ENCODE measurements around the gene ZNF83.
"Not testable (repeated sequence)": the region's sequence is repeated elsewhere in the genome, so short reads cannot be mapped to it uniquely, and the experiment has no call there.

ZNF83 gene

GRCh38 chr19:52638601-52639000 lies 446 bp upstream of the ZNF83 start:
- Histone ChIP-seq H3K9me3 (ENCODE audit: control insufficient read depth, insufficient read depth, low read length) (no peaks in the 10 kb centered on the region), H3K27me3 (ENCODE audit: control insufficient read depth, insufficient read depth, low read length) (peaks cover 7% of the 10 kb centered on the region), H3K36me3 (ENCODE audit: control insufficient read depth, insufficient read depth, low read length) (no peaks in the 10 kb centered on the region), H3K9ac (ENCODE audit: low read depth, low read length) (no peak overlapping the region), H3K4me3 (ENCODE audit: low read depth, low read length) (peak overlapping the region; percentile 75), H3K4me1 (ENCODE audit: control insufficient read depth, insufficient read depth, low read length) (peaks cover 4% of the 10 kb centered on the region)

GRCh38 chr19:52635786-52636570 lies 2.2 kb downstream of the ZNF83 start:
- no peak overlapping the region for H3K9ac ChIP-seq (ENCODE audit: low read depth, low read length)
- H3K4me1 ChIP-seq (ENCODE audit: control insufficient read depth, insufficient read depth, low read length): peaks cover 4% of the 10 kb centered on the region
- H3K36me3 ChIP-seq (ENCODE audit: control insufficient read depth, insufficient read depth, low read length): no peaks in the 10 kb centered on the region
- H3K4me3 ChIP-seq (ENCODE audit: low read depth, low read length): no peak overlapping the region
- H3K27me3 ChIP-seq (ENCODE audit: control insufficient read depth, insufficient read depth, low read length): peaks cover 7% of the 10 kb centered on the region
- no peaks in the 10 kb centered on the region for H3K9me3 ChIP-seq (ENCODE audit: control insufficient read depth, insufficient read depth, low read length)

GRCh38 chr19:52627441-52627840 lies 10.7 kb downstream of the ZNF83 start:
- H3K4me1 ChIP-seq (ENCODE audit: control insufficient read depth, insufficient read depth, low read length); H3K4me3 ChIP-seq (ENCODE audit: low read depth, low read length); H3K27me3 ChIP-seq (ENCODE audit: control insufficient read depth, insufficient read depth, low read length); H3K9me3 ChIP-seq (ENCODE audit: control insufficient read depth, insufficient read depth, low read length); H3K9ac ChIP-seq (ENCODE audit: low read depth, low read length): not testable (repeated sequence)
- peaks cover 22% of the 10 kb centered on the region for H3K36me3 ChIP-seq (ENCODE audit: control insufficient read depth, insufficient read depth, low read length)

GRCh38 chr19:52626915-52627314 lies 11.2 kb downstream of the ZNF83 start:
- H3K4me1 ChIP-seq (ENCODE audit: control insufficient read depth, insufficient read depth, low read length): no peaks in the 10 kb centered on the region
- H3K36me3 ChIP-seq (ENCODE audit: control insufficient read depth, insufficient read depth, low read length): peaks cover 22% of the 10 kb centered on the region
- no peaks in the 10 kb centered on the region for H3K27me3 ChIP-seq (ENCODE audit: control insufficient read depth, insufficient read depth, low read length)
- no peak overlapping the region for H3K4me3 ChIP-seq (ENCODE audit: low read depth, low read length)
- H3K9me3 ChIP-seq (ENCODE audit: control insufficient read depth, insufficient read depth, low read length): no peaks in the 10 kb centered on the region
- no peak overlapping the region for H3K9ac ChIP-seq (ENCODE audit: low read depth, low read length)

- no peaks in the 10 kb centered on the region for H3K9me3 ChIP-seq (ENCODE audit: control insufficient read depth, insufficient read depth, low read length)
- no peaks in the 10 kb centered on the region for H3K4me1 ChIP-seq (ENCODE audit: control insufficient read depth, insufficient read depth, low read length)
- no peak overlapping the region for H3K4me3 ChIP-seq (ENCODE audit: low read depth, low read length)
- H3K27me3 ChIP-seq (ENCODE audit: control insufficient read depth, insufficient read depth, low read length): no peaks in the 10 kb centered on the region
- no peak overlapping the region for H3K9ac ChIP-seq (ENCODE audit: low read depth, low read length)
- H3K36me3 ChIP-seq (ENCODE audit: control insufficient read depth, insufficient read depth, low read length): peaks cover 16% of the 10 kb centered on the region
Observed at GRCh38 chr19:52622261-52622660, 15.9 kb downstream of the ZNF83 start.

GRCh38 chr19:52621376-52621775 lies 16.8 kb downstream of the ZNF83 start:
- H3K4me3 ChIP-seq (ENCODE audit: low read depth, low read length): no peak overlapping the region
- no peaks in the 10 kb centered on the region for H3K9me3 ChIP-seq (ENCODE audit: control insufficient read depth, insufficient read depth, low read length)
- H3K9ac ChIP-seq (ENCODE audit: low read depth, low read length): no peak overlapping the region
- H3K27me3 ChIP-seq (ENCODE audit: control insufficient read depth, insufficient read depth, low read length): no peaks in the 10 kb centered on the region
- H3K4me1 ChIP-seq (ENCODE audit: control insufficient read depth, insufficient read depth, low read length): no peaks in the 10 kb centered on the region
- peaks cover 13% of the 10 kb centered on the region for H3K36me3 ChIP-seq (ENCODE audit: control insufficient read depth, insufficient read depth, low read length)

- Histone ChIP-seq H3K27me3 (ENCODE audit: control insufficient read depth, insufficient read depth, low read length) (no peaks in the 10 kb centered on the region), H3K9ac (ENCODE audit: low read depth, low read length) (no peak overlapping the region), H3K4me3 (ENCODE audit: low read depth, low read length) (no peak overlapping the region), H3K4me1 (ENCODE audit: control insufficient read depth, insufficient read depth, low read length) (no peaks in the 10 kb centered on the region), H3K9me3 (ENCODE audit: control insufficient read depth, insufficient read depth, low read length) (no peaks in the 10 kb centered on the region), H3K36me3 (ENCODE audit: control insufficient read depth, insufficient read depth, low read length) (peaks cover 4% of the 10 kb centered on the region)
Observed at GRCh38 chr19:52613299-52613906, 24.8 kb downstream of the ZNF83 start.

GRCh38 chr19:52603558-52604207 lies 34.5 kb downstream of the ZNF83 start:
- Histone ChIP-seq H3K4me1 (ENCODE audit: control insufficient read depth, insufficient read depth, low read length) (peaks cover 11% of the 10 kb centered on the region), H3K27me3 (ENCODE audit: control insufficient read depth, insufficient read depth, low read length) (no peaks in the 10 kb centered on the region), H3K4me3 (ENCODE audit: low read depth, low read length) (no peak overlapping the region), H3K9ac (ENCODE audit: low read depth, low read length) (no peak overlapping the region), H3K36me3 (ENCODE audit: control insufficient read depth, insufficient read depth, low read length) (no peaks in the 10 kb centered on the region), H3K9me3 (ENCODE audit: control insufficient read depth, insufficient read depth, low read length) (no peaks in the 10 kb centered on the region)

GRCh38 chr19:52602941-52603340 lies 35.2 kb downstream of the ZNF83 start:
- H3K27me3 ChIP-seq (ENCODE audit: control insufficient read depth, insufficient read depth, low read length): no peaks in the 10 kb centered on the region
- no peak overlapping the region for H3K9ac ChIP-seq (ENCODE audit: low read depth, low read length)
- H3K4me3 ChIP-seq (ENCODE audit: low read depth, low read length): no peak overlapping the region
- H3K4me1 ChIP-seq (ENCODE audit: control insufficient read depth, insufficient read depth, low read length): peaks cover 11% of the 10 kb centered on the region
- no peaks in the 10 kb centered on the region for H3K9me3 ChIP-seq (ENCODE audit: control insufficient read depth, insufficient read depth, low read length)
- no peaks in the 10 kb centered on the region for H3K36me3 ChIP-seq (ENCODE audit: control insufficient read depth, insufficient read depth, low read length)

GRCh38 chr19:52601974-52602366 lies 36.2 kb downstream of the ZNF83 start:
- H3K27me3 ChIP-seq (ENCODE audit: control insufficient read depth, insufficient read depth, low read length); H3K9ac ChIP-seq (ENCODE audit: low read depth, low read length); H3K36me3 ChIP-seq (ENCODE audit: control insufficient read depth, insufficient read depth, low read length); H3K9me3 ChIP-seq (ENCODE audit: control insufficient read depth, insufficient read depth, low read length): not testable (repeated sequence)
- H3K4me1 ChIP-seq (ENCODE audit: control insufficient read depth, insufficient read depth, low read length): peaks cover 11% of the 10 kb centered on the region
- H3K4me3 ChIP-seq (ENCODE audit: low read depth, low read length): peak overlapping the region; percentile 92

GRCh38 chr19:52601025-52601973 lies 36.9 kb downstream of the ZNF83 start:
- Histone ChIP-seq H3K36me3 (ENCODE audit: control insufficient read depth, insufficient read depth, low read length) (peaks cover 1% of the 10 kb centered on the region), H3K27me3 (ENCODE audit: control insufficient read depth, insufficient read depth, low read length) (no peaks in the 10 kb centered on the region), H3K4me1 (ENCODE audit: control insufficient read depth, insufficient read depth, low read length) (peaks cover 6% of the 10 kb centered on the region), H3K9me3 (ENCODE audit: control insufficient read depth, insufficient read depth, low read length) (no peaks in the 10 kb centered on the region), H3K9ac (ENCODE audit: low read depth, low read length) (peak overlapping the region; percentile 73), H3K4me3 (ENCODE audit: low read depth, low read length) (peak overlapping the region; percentile 92)
